Transverse colon (tissue), 4 donors: ENCODE data around the gene CTDSP2.

ENCODE experiments used
- CTCF ChIP-seq, 5 experiments: fragments of 200-600 bp in 3 of 5; fragments of 450-650 bp in 2 of 5; sonication (generic) in 3 of 5; IDR thresholded peaks; 1 replicate in 2 of 5; 2 replicates in 3 of 5; pipeline ENCODE4 v1.5.1; 2016 to 2017; ENCODE audit warnings: antibody characterized with exemption in 5 of 5, inconsistent platforms in 3 of 5, mild to moderate bottlenecking in 2 of 5, moderate library complexity in 1 of 5
- POLR2A ChIP-seq: fragments of 450-650 bp; IDR thresholded peaks from one replicate; pipeline ENCODE4 v1.6.1; 2016; ENCODE audit warnings: antibody characterized with exemption, mild to moderate bottlenecking, moderate library complexity
- POLR2AphosphoS5 ChIP-seq, 3 donors: sonication (generic); formaldehyde crosslinking; IDR thresholded peaks; one replicate each; pipeline ENCODE4 v1.6.1; 2016; ENCODE audit warnings: antibody characterized with exemption in 3 of 3

- TF ChIP-seq CTCF (IDR thresholded peaks at IDR 0.05) (no peak), POLR2AphosphoS5 (IDR thresholded peaks at IDR 0.05) (peak in 2 of 3 donors; percentile 17 to 45), POLR2A (no peak)
Observed at GRCh38 chr12:57892232-57892972, 45.9 kb upstream of the CTDSP2 start.
